GM19025 (cell line): ENCODE data around the gene FMR1.
A peak's percentile ranks its signal among the peaks of the same experiment; 100 is the strongest.

Experiments used
- ATAC-seq: cut with Tn5 transposase; IDR thresholded peaks from one replicate; pipeline ENCODE4 v1.9.1; 2021; ENCODE audit warnings: mild to moderate bottlenecking, low read depth, moderate library complexity; ENCODE audit not compliant: unreplicated experiment

FMR1 gene

GRCh38 chrX:147914591-147914990 lies 2.9 kb downstream of the FMR1 start:
- no peak for ATAC-seq

DNA sequence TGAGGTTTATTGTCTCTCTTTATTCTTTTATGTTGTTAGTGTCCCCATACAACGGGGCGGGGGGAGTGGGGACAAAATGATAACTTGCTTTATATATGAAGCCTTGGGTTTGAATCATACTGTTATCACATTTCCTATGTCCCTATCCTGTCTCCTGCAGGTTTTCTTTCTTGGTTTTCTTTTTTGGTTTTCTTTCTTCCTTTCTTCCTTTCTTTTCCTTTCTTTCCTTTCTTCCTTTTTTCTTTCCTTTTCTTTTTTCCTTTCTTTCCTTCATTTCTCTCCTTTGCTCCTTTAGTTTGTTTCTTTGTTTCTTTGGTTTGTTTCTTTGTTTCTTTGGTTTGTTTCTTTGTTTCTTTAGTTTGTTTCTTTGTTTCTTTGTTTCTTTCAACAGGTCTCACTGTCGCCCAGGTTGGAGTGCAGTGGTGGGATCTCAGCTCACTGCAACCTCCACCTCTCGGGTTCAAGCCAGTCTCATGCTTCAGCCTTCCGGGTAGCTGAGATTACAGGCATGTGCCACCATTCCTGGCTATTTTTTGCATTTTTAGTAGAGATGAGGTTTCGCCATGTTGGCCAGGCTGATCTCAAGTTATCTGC lies 4.8 kb downstream of the FMR1 start:
- no peak for ATAC-seq

DNA sequence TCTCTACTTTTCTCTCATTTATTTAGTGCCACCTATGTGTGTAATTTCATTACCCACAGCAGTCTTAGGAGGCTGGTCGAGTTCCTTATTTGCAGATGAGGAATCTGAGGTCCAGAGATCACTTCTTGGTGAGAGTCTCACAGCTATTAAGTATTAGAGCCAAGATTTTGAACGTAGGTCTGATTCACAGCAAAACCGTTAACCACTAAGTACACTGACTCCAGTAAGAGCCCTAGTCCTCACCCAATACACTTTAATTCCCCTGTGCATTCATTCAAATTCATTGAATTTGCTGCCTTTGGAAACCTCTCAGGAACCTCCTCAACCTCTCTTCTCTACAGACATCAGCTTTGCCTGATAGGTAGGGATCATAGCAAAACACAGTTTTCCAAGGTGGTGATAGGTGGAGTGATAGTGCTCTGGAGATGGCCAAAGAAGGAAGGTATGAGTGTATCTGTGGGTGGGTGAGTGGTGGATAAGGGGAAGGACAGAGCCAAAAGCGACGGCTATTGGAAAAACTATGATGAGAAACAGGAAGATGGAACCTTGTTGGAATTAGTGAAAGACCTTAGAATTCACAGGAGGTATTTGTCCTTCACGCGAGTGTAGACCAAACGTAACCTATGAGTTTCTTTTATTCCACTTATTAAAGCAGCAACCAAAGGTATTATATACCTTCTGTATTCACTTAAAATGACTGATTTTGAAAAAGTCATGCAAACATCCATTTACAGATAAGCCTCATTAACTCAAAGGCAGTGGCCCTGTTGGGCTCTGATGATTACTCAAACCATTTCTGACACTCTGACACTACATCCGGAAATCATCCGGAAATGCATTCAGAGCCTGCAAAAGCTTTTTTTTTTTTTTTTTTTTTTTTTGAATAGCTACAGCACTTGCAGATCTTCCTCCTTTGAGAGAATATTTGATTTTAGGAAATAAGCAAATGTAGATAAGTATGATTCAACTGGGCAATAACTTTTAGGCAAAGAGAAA lies 6.3 kb downstream of the FMR1 start:
- peak; percentile 81 for ATAC-seq

DNA sequence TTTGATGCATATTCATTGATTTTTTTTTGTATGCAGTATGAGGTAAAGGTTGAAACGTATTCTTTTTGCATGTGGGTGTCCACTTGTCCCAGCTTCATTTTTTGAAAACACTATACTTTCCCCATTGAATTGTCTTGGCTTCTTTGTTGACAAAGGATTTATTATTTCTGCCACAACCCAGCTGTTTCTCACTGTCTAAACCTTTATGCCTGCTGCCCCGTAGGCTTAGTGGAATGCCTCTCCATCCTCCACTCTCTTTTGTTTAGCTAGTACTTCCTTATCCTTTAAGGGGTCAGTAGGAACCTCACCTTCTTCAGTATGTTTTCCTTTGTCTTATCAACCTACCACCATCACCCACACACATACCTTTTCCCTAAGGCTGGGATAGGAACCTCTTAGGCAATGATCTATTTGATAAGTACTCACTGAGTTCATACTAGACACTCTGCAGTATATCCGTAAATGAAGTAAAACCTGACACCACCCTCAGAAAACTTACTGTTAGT lies 8.5 kb downstream of the FMR1 start:
- ATAC-seq, result no peak

DNA sequence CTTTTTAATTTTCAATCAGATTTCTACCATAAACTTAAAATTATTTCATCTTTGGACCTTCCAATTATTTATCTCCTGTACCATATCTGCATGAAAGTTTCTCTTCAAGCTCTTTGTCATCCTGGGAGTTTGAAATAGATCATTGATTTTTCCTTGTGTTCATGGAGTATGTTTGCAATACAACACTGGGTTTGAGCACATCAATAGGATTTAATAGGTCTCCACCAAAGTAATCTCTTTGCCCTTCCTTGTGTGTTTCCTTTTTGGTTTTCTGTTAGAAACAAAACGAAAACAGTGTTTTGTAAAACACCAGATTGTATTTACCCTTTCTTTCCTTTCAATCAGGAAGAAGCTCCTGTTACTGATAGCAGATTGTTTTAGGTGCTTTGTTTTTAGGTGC lies 11.9 kb downstream of the FMR1 start:
- ATAC-seq, result no peak

DNA sequence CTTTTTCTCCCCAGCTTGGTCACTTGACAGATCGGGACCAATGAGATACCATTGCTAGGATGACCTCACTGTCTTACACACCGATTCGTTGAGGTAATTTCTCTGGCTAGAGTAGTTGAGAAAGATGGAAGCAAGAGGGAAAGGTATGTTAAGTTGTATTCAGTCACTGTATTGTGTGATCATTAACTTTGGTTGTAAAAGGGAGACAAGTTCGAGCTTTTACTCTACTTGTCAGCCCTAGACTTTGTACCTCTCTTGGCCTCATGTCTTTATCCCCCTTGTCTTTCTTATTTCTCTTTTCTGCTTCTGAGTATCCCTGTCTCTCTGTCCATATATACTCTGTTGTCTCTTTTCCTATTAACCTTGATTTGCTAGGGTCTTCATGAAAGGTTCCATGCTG lies 15.5 kb downstream of the FMR1 start:
- no peak for ATAC-seq

DNA sequence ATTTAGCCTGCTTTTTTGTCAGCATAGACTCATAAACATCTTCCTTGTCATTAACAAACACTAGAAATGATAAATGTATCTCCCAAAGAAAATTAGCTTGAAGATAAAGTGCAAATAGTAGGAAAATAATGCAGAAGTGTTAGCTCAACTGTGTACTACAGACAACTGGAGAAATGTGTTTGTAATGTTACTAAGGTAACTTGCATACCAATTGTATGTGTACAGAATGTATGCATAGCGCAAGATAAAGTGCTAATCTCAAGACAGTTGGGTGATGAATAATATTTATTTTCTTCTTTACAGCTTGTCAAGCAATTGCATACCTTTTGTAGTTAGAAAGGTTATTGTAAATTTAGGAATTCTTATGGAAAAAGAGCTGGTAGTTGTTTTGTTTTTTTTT lies 22.1 kb downstream of the FMR1 start:
- no peak for ATAC-seq

- ATAC-seq, result no peak
Measured at GRCh38 chrX:147935156-147935758, 23.5 kb downstream of the FMR1 start.

- no peak for ATAC-seq
Measured at GRCh38 chrX:147945286-147945685, 33.6 kb downstream of the FMR1 start.

- no peak for ATAC-seq
Measured at GRCh38 chrX:147948531-147948930, 36.8 kb downstream of the FMR1 start.

DNA sequence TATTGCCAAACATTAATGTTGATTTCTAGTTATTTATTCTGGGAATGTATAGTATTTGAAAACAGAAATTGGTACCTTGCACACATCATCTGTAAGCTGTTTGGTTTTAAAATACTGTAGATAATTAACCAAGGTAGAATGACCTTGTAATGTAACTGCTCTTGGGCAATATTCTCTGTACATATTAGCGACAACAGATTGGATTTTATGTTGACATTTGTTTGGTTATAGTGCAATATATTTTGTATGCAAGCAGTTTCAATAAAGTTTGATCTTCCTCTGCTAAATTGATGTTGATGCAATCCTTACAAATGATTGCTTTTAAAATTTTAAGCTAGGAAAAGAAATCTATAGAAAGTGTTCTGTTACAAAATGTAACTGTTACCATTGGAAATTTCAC lies 38.6 kb downstream of the FMR1 start:
- ATAC-seq, result no peak

GRCh38 chrX:147953976-147954375 lies 42.3 kb downstream of the FMR1 start:
- no peak for ATAC-seq

- ATAC-seq, result no peak
Measured at GRCh38 chrX:147957291-147957690, 45.6 kb downstream of the FMR1 start.

DNA sequence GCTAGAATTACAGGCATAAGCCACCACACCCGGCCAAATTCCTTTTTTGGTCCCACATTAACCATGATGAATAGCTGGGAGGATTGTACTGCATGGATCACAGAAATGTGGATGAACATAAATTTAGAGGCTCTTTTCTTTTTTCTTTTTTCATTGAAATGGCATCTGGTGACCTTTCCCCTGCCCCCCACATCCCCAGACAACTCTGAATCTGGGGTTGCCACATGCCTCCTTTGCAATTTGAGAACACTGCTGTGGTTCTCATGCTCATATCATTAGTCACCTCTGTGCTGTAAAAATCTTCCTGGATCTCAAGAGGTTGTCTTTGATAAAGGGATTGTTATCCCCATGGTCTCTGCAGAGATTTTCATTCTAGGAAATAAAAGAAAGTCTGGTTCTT lies 46.6 kb downstream of the FMR1 start:
- ATAC-seq, result no peak

DNA sequence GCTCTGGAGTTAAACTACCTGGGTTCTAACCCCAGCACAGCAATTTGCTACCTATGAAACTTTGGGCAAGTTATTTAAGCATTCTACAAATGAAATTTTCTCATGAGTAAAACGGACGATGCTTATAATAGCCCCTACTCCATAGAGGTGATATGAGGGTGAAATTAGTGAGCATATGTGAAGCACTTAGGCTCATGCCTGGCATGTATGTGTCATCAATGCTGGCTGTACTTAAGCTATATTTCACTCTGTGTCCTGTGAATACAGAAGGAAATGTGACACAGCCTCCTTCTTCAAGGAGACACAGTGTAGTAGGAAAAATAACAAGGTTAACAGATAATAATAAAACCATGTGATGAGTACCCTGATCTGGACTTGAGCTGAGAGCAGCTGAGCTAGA lies 49.0 kb downstream of the FMR1 start:
- ATAC-seq, result no peak

GRCh38 chrX:147962476-147962875 lies 50.8 kb downstream of the FMR1 start:
- no peak for ATAC-seq

- ATAC-seq, result no peak
Measured at GRCh38 chrX:147978931-147979330, 67.2 kb downstream of the FMR1 start.

- no peak for ATAC-seq
Measured at GRCh38 chrX:147981038-147981752, 69.5 kb downstream of the FMR1 start, which contains the start of gene FMR1NB. TSS of gene FMR1NB (plus strand) at chrX:147981337. CDS start at chrX:147981403, 66 bp downstream.
